Measurements from ENCODE around the gene TRPM4. TPM values are rescaled to one million over a fixed set of nuclear protein-coding genes. Genes with fewer than 3 reads are reported as not detected.

Gene TRPM4
- total RNA-seq (2021; fragmentation: NEBNext Ultra II Directional; extraction: Animal tissue kit (Norgen Biotek cat#: 25700)) (11.3 and 12.6 TPM in 2 replicates), polyA plus RNA-seq (2011; rRNA removed) (13.3 and 21.5 TPM in 2 replicates), polyA minus RNA-seq (2011; rRNA and poly(A)+ RNA removed) (5.0 and 6.0 TPM in 2 replicates)
- polyA plus RNA-seq (2011; cell fraction: cytosol; rRNA removed) = 14.1 TPM
- 28.9 TPM for polyA plus RNA-seq (2011; cell fraction: nucleus; rRNA removed)
- 9.4 to 14.2 TPM (median 13.5 TPM) in 4 replicates for polyA plus RNA-seq (2012, experiment 1 of 2)
- polyA plus RNA-seq (2012, experiment 2 of 2) = 6.2 TPM
- 9.1 TPM for polyA plus RNA-seq (2013, experiment 1 of 2)
- 8.2 TPM for polyA plus RNA-seq (2013, experiment 2 of 2)
- polyA minus RNA-seq (2011; cell fraction: cytosol; rRNA and poly(A)+ RNA removed) = 5.9 TPM
- 14.8 TPM for polyA minus RNA-seq (2011; cell fraction: nucleus; rRNA and poly(A)+ RNA removed)
- long read RNA-seq, experiment 1, partial matches to known transcripts = 2 of 4 reads
- long read RNA-seq, experiment 1, other reads (novel, unspliced or antisense) = 2 of 4 reads
- long read RNA-seq, experiment 2 = 0 reads

GRCh38 chr19:49157445-49158224 is at the start of gene TRPM4:
Gene TRPM4, plus strand, starts transcription at chr19:49157792. Its CDS starts 75 bp downstream, at chr19:49157867.
- Histone ChIP-seq H4K5ac (ENCODE audit: insufficient read length, low read depth, low read length) (peak within 1 kb of the TSS; percentile 90), H2BK120ac (replicated peaks; ENCODE audit: low read depth, low read length) (no peak within 1 kb of the TSS), H3K79me2 (ENCODE audit: control insufficient read depth in 1 of 2, insufficient read depth in 2 of 2, low read length in 2 of 2) (no peaks in the 10 kb centered on the region), H3K23me2 (ENCODE audit: low read depth, low read length) (peaks cover 11% of the 10 kb centered on the region; the same call in 1 of the 2 replicates), H2BK5ac (ENCODE audit: low read depth, low read length) (peak within 1 kb of the TSS; percentile 71; the same call in 1 of the 2 replicates), H3K14ac (ENCODE audit: insufficient read length) (no peak within 1 kb of the TSS), H2AFZ (ENCODE audit: low read length) (peak within 1 kb of the TSS; percentile 58; the same call in 1 of the 2 replicates), H3K79me1 (ENCODE audit: low read depth, low read length) (no peaks in the 10 kb centered on the region), H3K27ac (ENCODE audit: low read depth, low read length) (no peak within 1 kb of the TSS; the same call in 1 of the 2 replicates), H3K23ac (ENCODE audit: insufficient read length) (no peak within 1 kb of the TSS), H3K27me3 (replicated peaks in 1 of 4; ENCODE audit: control insufficient read depth in 3 of 4, extremely low read depth in 1 of 4, insufficient read depth in 3 of 4, low read length in 3 of 4) (peaks cover 0 to 14% (median 9%) of the 10 kb centered on the region in 4 experiments; a peak in 4 of 7 replicates), H3K4me2 (ENCODE audit: insufficient read depth in 1 of 2, low read depth in 2 of 2, low read length in 2 of 2) (peak within 1 kb of the TSS; percentile 83 to 92), H4K8ac (ENCODE audit: extremely low read depth, insufficient read depth, low read length) (peak within 1 kb of the TSS; percentile 93), H3K56ac (replicated peaks; ENCODE audit: insufficient read length, low read depth, low read length) (peak within 1 kb of the TSS; percentile 61), H3K4me1 (replicated peaks in 1 of 4; ENCODE audit: control insufficient read depth in 3 of 4, insufficient read depth in 4 of 4, low read length in 3 of 4) (peaks cover 0 to 14% (median 12%) of the 10 kb centered on the region in 4 experiments; a peak in 6 of 7 replicates), H2BK20ac (ENCODE audit: low read length) (0 out of 2 replicates have a peak within 1 kb of the TSS, but pooled peaks have one; percentile 18), H4K20me1 (replicated peaks in 1 of 2; ENCODE audit: control insufficient read depth in 1 of 2, insufficient read depth in 2 of 2, low read length in 2 of 2) (no peaks in the 10 kb centered on the region), H2BK12ac (ENCODE audit: low read depth, low read length) (peak within 1 kb of the TSS; percentile 90; the same call in 1 of the 2 replicates), H2AK5ac (ENCODE audit: low read depth, low read length) (no peak within 1 kb of the TSS), H3K4me3 (ENCODE audit: extremely low read depth in 1 of 4, insufficient read depth in 2 of 4, low read depth in 3 of 4, low read length in 4 of 4) (peak within 1 kb of the TSS; percentile 59 to 75 (median 70)), H3K4ac (replicated peaks; ENCODE audit: insufficient read length, low read depth, low read length) (no peak within 1 kb of the TSS), H4K91ac (replicated peaks; ENCODE audit: insufficient read length, low read length) (no peak within 1 kb of the TSS), H3K36me3 (ENCODE audit: control insufficient read depth in 2 of 4, insufficient read depth in 4 of 4, low read length in 3 of 4) (no peaks in the 10 kb centered on the region), H3K9me3 (ENCODE audit: insufficient read depth in 2 of 2, low read depth in 1 of 2, low read length in 1 of 2) (no peaks in the 10 kb centered on the region), H2BK15ac (ENCODE audit: low read length) (0 out of 2 replicates have a peak within 1 kb of the TSS, but pooled peaks have one; percentile 8), H3K9ac (replicated peaks in 1 of 4; ENCODE audit: extremely low read depth in 1 of 4, low read depth in 3 of 4, low read length in 3 of 4) (peak within 1 kb of the TSS; percentile 66 to 89 (median 74)), H3K18ac (ENCODE audit: extremely low read depth, low read length) (peak within 1 kb of the TSS; percentile 87)
- peak; percentile 54 to 95 for DNase-seq (ENCODE audit: low read depth in 1 of 2, low spot score in 2 of 2)
- ChIA-PET CTCF (ENCODE audit: partially characterized antibody) (interaction anchor here (1.2 to 2.0 kb wide), 3 partner anchors 12 to 53 kb away, joined by 3 to 8 read pairs (median 4); no protein-coding TSS in a partner anchor), POLR2A (ENCODE audit: partially characterized antibody) (interaction anchor here (0.5 to 3.9 kb wide), 2 partner anchors 9 to 46 kb away, joined by 3 to 30 read pairs; no protein-coding TSS in a partner anchor)
- FAIRE-seq = no peak
- 5% methylated on average over 9 of the region's 41 CpGs; no CpG with 5 or more reads in 1 of the 2 experiments for WGBS, 2 experiments (ENCODE audit: extremely low coverage in 1 of 2, insufficient coverage in 1 of 2, insufficient read length in 1 of 2, insufficient replicate concordance in 2 of 2, low coverage in 1 of 2, low lambda C conversion rate in 2 of 2, missing lambda C conversion rate in 1 of 2)
- TF ChIP-seq POLR2AphosphoS5 (IDR thresholded peaks at IDR 0.05; ENCODE audit: low read depth, low read length) = peak; percentile 66
- TF ChIP-seq TAF1 (IDR thresholded peaks at IDR 0.05; ENCODE audit: low read depth, low read length) = peak; percentile 85
- 0 out of 2 replicates have a peak, but pooled peaks have one; percentile 17 for TF ChIP-seq SP1 (IDR thresholded peaks at IDR 0.05; ENCODE audit: low read depth, low read length)
- TF ChIP-seq MAX (IDR thresholded peaks at IDR 0.05) = peak; percentile 72
- peak; percentile 46; the same call in 1 of the 2 replicates for TF ChIP-seq YY1 (IDR thresholded peaks at IDR 0.05; ENCODE audit: low read depth, low read length)
- no peak for TF ChIP-seq CHD2 (IDR thresholded peaks at IDR 0.05; ENCODE audit: low read length)
- TF ChIP-seq POLR2A (IDR thresholded peaks at IDR 0.05; ENCODE audit: control extremely low read depth in 1 of 2, low read depth in 2 of 2, low read length in 2 of 2) = peak in 1 of 2 experiments; percentile 73; a peak in 2 of 3 replicates
- TF ChIP-seq TBP (IDR thresholded peaks at IDR 0.05; ENCODE audit: low read depth, low read length) = peak; percentile 64
- peak; percentile 56; the same call in 1 of the 2 replicates for TF ChIP-seq PHF8 (conservative IDR thresholded peaks at IDR 0.05; ENCODE audit: low read depth, low read length)
- no peak for TF ChIP-seq SP2 (IDR thresholded peaks at IDR 0.05; ENCODE audit: low read length)
